ENCODE data around the gene LGALS1.

Gene LGALS1

DNA sequence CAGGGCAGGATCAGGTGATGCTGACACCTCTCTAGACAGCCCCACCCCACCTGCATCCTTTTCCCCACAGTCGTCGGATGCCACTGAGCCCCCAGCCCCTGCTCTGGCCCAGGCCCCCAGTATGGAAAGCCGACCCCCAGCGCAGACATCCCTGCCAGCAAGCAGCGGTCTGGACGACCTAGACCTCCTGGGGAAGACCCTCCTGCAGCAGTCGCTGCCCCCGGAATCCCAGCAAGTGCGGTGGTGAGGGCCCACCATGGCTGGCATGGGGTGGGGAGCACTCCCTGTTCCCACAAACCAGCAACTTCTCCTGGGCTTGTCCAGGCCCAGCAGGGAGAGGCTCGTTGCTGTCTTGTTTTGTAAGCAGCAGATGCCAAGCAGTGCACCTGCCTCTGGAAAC lies 45.5 kb upstream of the LGALS1 start:
- DNase-seq (ENCODE audit: low read depth in 1 of 2, low spot score in 1 of 2): no peak
- Histone ChIP-seq H3K27me3 (ENCODE audit: insufficient read depth, poor library complexity, severe bottlenecking) (no peaks in the 10 kb centered on the region), H3K27ac (replicated peaks) (no peak overlapping the region), H3K4me3 (replicated peaks; ENCODE audit: insufficient read depth, low read length) (no peak overlapping the region)
- TF ChIP-seq SPI1 (IDR thresholded peaks at IDR 0.05; ENCODE audit: borderline replicate concordance, low read depth): no peak
- no peak for TF ChIP-seq POLR2AphosphoS5 (IDR thresholded peaks at IDR 0.05; ENCODE audit: low read depth)
- TF ChIP-seq, protein P1, sequence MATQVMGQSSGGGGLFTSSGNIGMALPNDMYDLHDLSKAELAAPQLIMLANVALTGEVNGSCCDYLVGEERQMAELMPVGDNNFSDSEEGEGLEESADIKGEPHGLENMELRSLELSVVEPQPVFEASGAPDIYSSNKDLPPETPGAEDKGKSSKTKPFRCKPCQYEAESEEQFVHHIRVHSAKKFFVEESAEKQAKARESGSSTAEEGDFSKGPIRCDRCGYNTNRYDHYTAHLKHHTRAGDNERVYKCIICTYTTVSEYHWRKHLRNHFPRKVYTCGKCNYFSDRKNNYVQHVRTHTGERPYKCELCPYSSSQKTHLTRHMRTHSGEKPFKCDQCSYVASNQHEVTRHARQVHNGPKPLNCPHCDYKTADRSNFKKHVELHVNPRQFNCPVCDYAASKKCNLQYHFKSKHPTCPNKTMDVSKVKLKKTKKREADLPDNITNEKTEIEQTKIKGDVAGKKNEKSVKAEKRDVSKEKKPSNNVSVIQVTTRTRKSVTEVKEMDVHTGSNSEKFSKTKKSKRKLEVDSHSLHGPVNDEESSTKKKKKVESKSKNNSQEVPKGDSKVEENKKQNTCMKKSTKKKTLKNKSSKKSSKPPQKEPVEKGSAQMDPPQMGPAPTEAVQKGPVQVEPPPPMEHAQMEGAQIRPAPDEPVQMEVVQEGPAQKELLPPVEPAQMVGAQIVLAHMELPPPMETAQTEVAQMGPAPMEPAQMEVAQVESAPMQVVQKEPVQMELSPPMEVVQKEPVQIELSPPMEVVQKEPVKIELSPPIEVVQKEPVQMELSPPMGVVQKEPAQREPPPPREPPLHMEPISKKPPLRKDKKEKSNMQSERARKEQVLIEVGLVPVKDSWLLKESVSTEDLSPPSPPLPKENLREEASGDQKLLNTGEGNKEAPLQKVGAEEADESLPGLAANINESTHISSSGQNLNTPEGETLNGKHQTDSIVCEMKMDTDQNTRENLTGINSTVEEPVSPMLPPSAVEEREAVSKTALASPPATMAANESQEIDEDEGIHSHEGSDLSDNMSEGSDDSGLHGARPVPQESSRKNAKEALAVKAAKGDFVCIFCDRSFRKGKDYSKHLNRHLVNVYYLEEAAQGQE (IDR thresholded peaks at IDR 0.05; ENCODE audit: insufficient replicate concordance, low read depth): no peak
- TF ChIP-seq GABPA (IDR thresholded peaks at IDR 0.05; ENCODE audit: low read depth): no peak
- TF ChIP-seq, protein P2, sequence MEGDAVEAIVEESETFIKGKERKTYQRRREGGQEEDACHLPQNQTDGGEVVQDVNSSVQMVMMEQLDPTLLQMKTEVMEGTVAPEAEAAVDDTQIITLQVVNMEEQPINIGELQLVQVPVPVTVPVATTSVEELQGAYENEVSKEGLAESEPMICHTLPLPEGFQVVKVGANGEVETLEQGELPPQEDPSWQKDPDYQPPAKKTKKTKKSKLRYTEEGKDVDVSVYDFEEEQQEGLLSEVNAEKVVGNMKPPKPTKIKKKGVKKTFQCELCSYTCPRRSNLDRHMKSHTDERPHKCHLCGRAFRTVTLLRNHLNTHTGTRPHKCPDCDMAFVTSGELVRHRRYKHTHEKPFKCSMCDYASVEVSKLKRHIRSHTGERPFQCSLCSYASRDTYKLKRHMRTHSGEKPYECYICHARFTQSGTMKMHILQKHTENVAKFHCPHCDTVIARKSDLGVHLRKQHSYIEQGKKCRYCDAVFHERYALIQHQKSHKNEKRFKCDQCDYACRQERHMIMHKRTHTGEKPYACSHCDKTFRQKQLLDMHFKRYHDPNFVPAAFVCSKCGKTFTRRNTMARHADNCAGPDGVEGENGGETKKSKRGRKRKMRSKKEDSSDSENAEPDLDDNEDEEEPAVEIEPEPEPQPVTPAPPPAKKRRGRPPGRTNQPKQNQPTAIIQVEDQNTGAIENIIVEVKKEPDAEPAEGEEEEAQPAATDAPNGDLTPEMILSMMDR (IDR thresholded peaks at IDR 0.05; ENCODE audit: insufficient read depth, low read length): no peak

DNA sequence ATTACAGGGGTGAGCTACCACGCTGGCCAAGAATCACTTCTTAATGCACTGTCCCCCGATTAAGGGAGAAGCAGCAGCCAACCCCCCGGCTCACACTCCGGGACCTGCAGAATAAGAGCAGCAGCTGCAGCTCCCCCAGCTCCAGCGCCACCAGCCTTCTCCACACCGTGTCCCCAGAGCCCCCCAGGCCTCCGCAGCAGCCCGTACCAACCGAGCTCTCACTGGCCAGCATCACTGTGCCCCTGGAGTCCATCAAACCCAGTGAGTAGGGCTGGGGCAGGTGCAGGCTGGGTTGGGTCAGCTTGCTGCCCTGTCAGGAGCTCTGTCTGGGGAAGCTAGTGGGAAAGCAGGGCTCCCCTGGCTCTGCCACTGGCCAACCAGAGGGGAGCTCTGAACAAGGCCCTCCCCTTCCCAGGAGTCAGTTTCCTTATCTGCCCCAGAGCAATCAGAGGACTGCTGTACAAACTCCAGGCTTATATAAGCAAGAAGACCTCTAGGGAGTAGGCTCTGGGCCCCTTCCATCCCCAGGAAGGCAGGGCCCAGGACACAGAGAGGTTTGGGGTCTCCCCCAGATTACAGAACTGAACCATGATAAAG lies 44.5 kb upstream of the LGALS1 start:
- Histone ChIP-seq H3K4me3 (replicated peaks; ENCODE audit: insufficient read depth, low read length) (no peak overlapping the region), H3K27me3 (ENCODE audit: insufficient read depth, poor library complexity, severe bottlenecking) (no peaks in the 10 kb centered on the region), H3K27ac (replicated peaks) (no peak overlapping the region)
- no peak for DNase-seq (ENCODE audit: low read depth in 1 of 2, low spot score in 1 of 2)
- TF ChIP-seq, protein P2 (IDR thresholded peaks at IDR 0.05; ENCODE audit: insufficient read depth, low read length): no peak
- TF ChIP-seq GABPA (IDR thresholded peaks at IDR 0.05; ENCODE audit: low read depth) (no peak), POLR2AphosphoS5 (IDR thresholded peaks at IDR 0.05; ENCODE audit: low read depth) (no peak), SPI1 (IDR thresholded peaks at IDR 0.05; ENCODE audit: borderline replicate concordance, low read depth) (no peak)
- TF ChIP-seq, protein P1 (IDR thresholded peaks at IDR 0.05; ENCODE audit: insufficient replicate concordance, low read depth): no peak

DNA sequence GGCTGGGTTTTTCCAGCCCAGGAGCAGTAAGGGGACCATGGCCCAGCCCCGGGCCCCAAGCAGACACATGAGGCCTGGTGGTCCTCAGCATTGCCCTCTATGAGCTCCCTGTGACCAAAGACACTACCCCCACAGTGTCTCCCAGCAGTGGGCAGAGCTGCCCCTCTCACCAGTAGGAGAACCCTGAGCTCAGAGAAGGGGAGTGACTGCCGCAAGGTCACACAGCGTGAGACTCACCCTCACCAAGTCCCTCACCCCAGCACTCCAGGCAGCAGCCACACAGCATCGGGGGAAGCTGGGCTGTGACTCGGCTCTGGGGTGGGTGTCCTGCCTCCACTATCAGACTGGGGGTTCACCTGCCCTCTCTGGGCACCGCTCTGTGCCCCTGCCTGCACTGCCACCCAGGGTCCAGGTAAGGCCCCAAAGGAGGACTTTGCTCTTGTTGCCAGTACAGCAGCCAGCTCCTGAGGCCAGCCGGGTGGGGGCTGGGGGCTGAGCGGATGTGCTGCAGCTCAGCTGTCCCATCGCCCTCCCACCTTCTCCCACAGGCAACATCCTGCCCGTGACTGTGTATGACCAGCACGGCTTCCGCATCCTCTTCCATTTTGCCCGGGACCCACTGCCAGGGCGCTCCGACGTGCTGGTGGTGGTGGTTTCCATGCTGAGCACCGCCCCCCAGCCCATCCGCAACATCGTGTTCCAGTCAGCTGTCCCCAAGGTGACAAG lies 43.8 kb upstream of the LGALS1 start:
- Histone ChIP-seq H3K27me3 (ENCODE audit: insufficient read depth, poor library complexity, severe bottlenecking) (no peaks in the 10 kb centered on the region), H3K4me3 (replicated peaks; ENCODE audit: insufficient read depth, low read length) (no peak overlapping the region), H3K27ac (replicated peaks) (peak overlapping the region; percentile 87; the same call in 1 of the 2 replicates)
- TF ChIP-seq, protein P2 (IDR thresholded peaks at IDR 0.05; ENCODE audit: insufficient read depth, low read length): no peak
- TF ChIP-seq GABPA (IDR thresholded peaks at IDR 0.05; ENCODE audit: low read depth) (no peak), POLR2AphosphoS5 (IDR thresholded peaks at IDR 0.05; ENCODE audit: low read depth) (no peak), SPI1 (IDR thresholded peaks at IDR 0.05; ENCODE audit: borderline replicate concordance, low read depth) (no peak)
- TF ChIP-seq, protein P1 (IDR thresholded peaks at IDR 0.05; ENCODE audit: insufficient replicate concordance, low read depth): no peak
- no peak for DNase-seq (ENCODE audit: low read depth in 1 of 2, low spot score in 1 of 2)
